ENCODE measurements around the gene WWC1.
"Not testable (repeated sequence)": the region's sequence is repeated elsewhere in the genome, so short reads cannot be mapped to it uniquely, and the experiment has no call there.

The WWC1 gene

GRCh38 chr5:168327451-168327850 is 36.0 kb downstream of the WWC1 start:
- H3K9me3 ChIP-seq (ENCODE audit: insufficient read depth, low read depth, low read length): no peaks in the 10 kb centered on the region
- no peak overlapping the region for H3K27ac ChIP-seq (ENCODE audit: low read length)
- H3K4me3 ChIP-seq (ENCODE audit: low read length): no peak overlapping the region
- peaks cover 40% of the 10 kb centered on the region for H3K4me1 ChIP-seq (ENCODE audit: insufficient read depth, low read length)
- no peak overlapping the region for H3K9ac ChIP-seq (ENCODE audit: low read depth, low read length)
- no peaks in the 10 kb centered on the region for H3K27me3 ChIP-seq (ENCODE audit: insufficient read depth, low read length)
- no peaks in the 10 kb centered on the region for H3K36me3 ChIP-seq (ENCODE audit: insufficient read depth, low read depth, low read length)

- Histone ChIP-seq H3K36me3 (ENCODE audit: insufficient read depth, low read depth, low read length) (no peaks in the 10 kb centered on the region), H3K27ac (ENCODE audit: low read length) (no peak overlapping the region), H3K9ac (ENCODE audit: low read depth, low read length) (no peak overlapping the region), H3K9me3 (ENCODE audit: insufficient read depth, low read depth, low read length) (no peaks in the 10 kb centered on the region), H3K4me1 (ENCODE audit: insufficient read depth, low read length) (peaks cover 41% of the 10 kb centered on the region), H3K4me3 (ENCODE audit: low read length) (no peak overlapping the region), H3K27me3 (ENCODE audit: insufficient read depth, low read length) (no peaks in the 10 kb centered on the region)
These were observed 36.5 kb downstream of the WWC1 start for GRCh38 chr5:168327994-168328393.

- no peaks in the 10 kb centered on the region for H3K36me3 ChIP-seq (ENCODE audit: insufficient read depth, low read depth, low read length)
- peak overlapping the region; percentile 9; the same call in 1 of the 2 replicates for H3K9ac ChIP-seq (ENCODE audit: low read depth, low read length)
- peaks cover 49% of the 10 kb centered on the region for H3K4me1 ChIP-seq (ENCODE audit: insufficient read depth, low read length)
- no peaks in the 10 kb centered on the region for H3K27me3 ChIP-seq (ENCODE audit: insufficient read depth, low read length)
- peak overlapping the region; percentile 39 for H3K4me3 ChIP-seq (ENCODE audit: low read length)
- no peak overlapping the region for H3K27ac ChIP-seq (ENCODE audit: low read length)
- no peaks in the 10 kb centered on the region for H3K9me3 ChIP-seq (ENCODE audit: insufficient read depth, low read depth, low read length)
These were observed 37.4 kb downstream of the WWC1 start for GRCh38 chr5:168328814-168329213.

GRCh38 chr5:168329302-168329701 is 37.9 kb downstream of the WWC1 start:
- Histone ChIP-seq H3K36me3 (ENCODE audit: insufficient read depth, low read depth, low read length) (no peaks in the 10 kb centered on the region), H3K4me3 (ENCODE audit: low read length) (peak overlapping the region; percentile 39), H3K27ac (ENCODE audit: low read length) (peak overlapping the region; percentile 32), H3K4me1 (ENCODE audit: insufficient read depth, low read length) (peaks cover 54% of the 10 kb centered on the region), H3K9me3 (ENCODE audit: insufficient read depth, low read depth, low read length) (no peaks in the 10 kb centered on the region), H3K27me3 (ENCODE audit: insufficient read depth, low read length) (no peaks in the 10 kb centered on the region), H3K9ac (ENCODE audit: low read depth, low read length) (peak overlapping the region; percentile 9; the same call in 1 of the 2 replicates)

- H3K4me3 ChIP-seq (ENCODE audit: low read length): no peak overlapping the region
- H3K9ac ChIP-seq (ENCODE audit: low read depth, low read length): no peak overlapping the region
- no peaks in the 10 kb centered on the region for H3K36me3 ChIP-seq (ENCODE audit: insufficient read depth, low read depth, low read length)
- no peaks in the 10 kb centered on the region for H3K9me3 ChIP-seq (ENCODE audit: insufficient read depth, low read depth, low read length)
- H3K27ac ChIP-seq (ENCODE audit: low read length): no peak overlapping the region
- peaks cover 64% of the 10 kb centered on the region for H3K4me1 ChIP-seq (ENCODE audit: insufficient read depth, low read length)
- no peaks in the 10 kb centered on the region for H3K27me3 ChIP-seq (ENCODE audit: insufficient read depth, low read length)
These were observed 40.6 kb downstream of the WWC1 start for GRCh38 chr5:168332042-168332441.

GRCh38 chr5:168334280-168334679 is 42.8 kb downstream of the WWC1 start:
- Histone ChIP-seq H3K4me3 (ENCODE audit: low read length) (peak overlapping the region; percentile 23; the same call in 1 of the 2 replicates), H3K9ac (ENCODE audit: low read depth, low read length) (peak overlapping the region; percentile 12; the same call in 1 of the 2 replicates), H3K27me3 (ENCODE audit: insufficient read depth, low read length) (no peaks in the 10 kb centered on the region), H3K36me3 (ENCODE audit: insufficient read depth, low read depth, low read length) (no peaks in the 10 kb centered on the region), H3K27ac (ENCODE audit: low read length) (peak overlapping the region; percentile 35), H3K4me1 (ENCODE audit: insufficient read depth, low read length) (peaks cover 52% of the 10 kb centered on the region), H3K9me3 (ENCODE audit: insufficient read depth, low read depth, low read length) (no peaks in the 10 kb centered on the region)

- Histone ChIP-seq H3K27ac (ENCODE audit: low read length) (peak overlapping the region; percentile 35), H3K27me3 (ENCODE audit: insufficient read depth, low read length) (no peaks in the 10 kb centered on the region), H3K9me3 (ENCODE audit: insufficient read depth, low read depth, low read length) (no peaks in the 10 kb centered on the region), H3K36me3 (ENCODE audit: insufficient read depth, low read depth, low read length) (no peaks in the 10 kb centered on the region), H3K4me1 (ENCODE audit: insufficient read depth, low read length) (peaks cover 52% of the 10 kb centered on the region), H3K4me3 (ENCODE audit: low read length) (peak overlapping the region; percentile 33; the same call in 1 of the 2 replicates), H3K9ac (ENCODE audit: low read depth, low read length) (peak overlapping the region; percentile 6; the same call in 1 of the 2 replicates)
These were observed 43.2 kb downstream of the WWC1 start for GRCh38 chr5:168334695-168335094.

- Histone ChIP-seq H3K4me1 (ENCODE audit: insufficient read depth, low read length) (peaks cover 34% of the 10 kb centered on the region), H3K4me3 (ENCODE audit: low read length) (no peak overlapping the region), H3K27me3 (ENCODE audit: insufficient read depth, low read length) (no peaks in the 10 kb centered on the region), H3K36me3 (ENCODE audit: insufficient read depth, low read depth, low read length) (no peaks in the 10 kb centered on the region), H3K9me3 (ENCODE audit: insufficient read depth, low read depth, low read length) (no peaks in the 10 kb centered on the region), H3K27ac (ENCODE audit: low read length) (no peak overlapping the region), H3K9ac (ENCODE audit: low read depth, low read length) (no peak overlapping the region)
These were observed 45.9 kb downstream of the WWC1 start for GRCh38 chr5:168337361-168337760.

GRCh38 chr5:168339109-168339771 is 47.8 kb downstream of the WWC1 start:
- Histone ChIP-seq H3K27ac (ENCODE audit: low read length) (no peak overlapping the region), H3K36me3 (ENCODE audit: insufficient read depth, low read depth, low read length) (0 out of 2 replicates have a peak, but pooled peaks cover 4% of the 10 kb centered on the region), H3K4me1 (ENCODE audit: insufficient read depth, low read length) (peaks cover 26% of the 10 kb centered on the region), H3K9ac (ENCODE audit: low read depth, low read length) (no peak overlapping the region), H3K9me3 (ENCODE audit: insufficient read depth, low read depth, low read length) (no peaks in the 10 kb centered on the region), H3K27me3 (ENCODE audit: insufficient read depth, low read length) (no peaks in the 10 kb centered on the region), H3K4me3 (ENCODE audit: low read length) (no peak overlapping the region)

GRCh38 chr5:168339772-168340140 is 48.3 kb downstream of the WWC1 start:
- H3K36me3 ChIP-seq (ENCODE audit: insufficient read depth, low read depth, low read length); H3K4me3 ChIP-seq (ENCODE audit: low read length); H3K27ac ChIP-seq (ENCODE audit: low read length); H3K9me3 ChIP-seq (ENCODE audit: insufficient read depth, low read depth, low read length); H3K27me3 ChIP-seq (ENCODE audit: insufficient read depth, low read length); H3K9ac ChIP-seq (ENCODE audit: low read depth, low read length): not testable (repeated sequence)
- peaks cover 25% of the 10 kb centered on the region for H3K4me1 ChIP-seq (ENCODE audit: insufficient read depth, low read length)

GRCh38 chr5:168340487-168340886 is 49.0 kb downstream of the WWC1 start:
- Histone ChIP-seq H3K27ac (ENCODE audit: low read length) (no peak overlapping the region), H3K9me3 (ENCODE audit: insufficient read depth, low read depth, low read length) (no peaks in the 10 kb centered on the region), H3K4me3 (ENCODE audit: low read length) (no peak overlapping the region), H3K36me3 (ENCODE audit: insufficient read depth, low read depth, low read length) (0 out of 2 replicates have a peak, but pooled peaks cover 4% of the 10 kb centered on the region), H3K4me1 (ENCODE audit: insufficient read depth, low read length) (peaks cover 21% of the 10 kb centered on the region), H3K27me3 (ENCODE audit: insufficient read depth, low read length) (no peaks in the 10 kb centered on the region), H3K9ac (ENCODE audit: low read depth, low read length) (no peak overlapping the region)

- Histone ChIP-seq H3K36me3 (ENCODE audit: insufficient read depth, low read depth, low read length) (0 out of 2 replicates have a peak, but pooled peaks cover 4% of the 10 kb centered on the region), H3K9ac (ENCODE audit: low read depth, low read length) (no peak overlapping the region), H3K4me3 (ENCODE audit: low read length) (no peak overlapping the region), H3K4me1 (ENCODE audit: insufficient read depth, low read length) (peaks cover 24% of the 10 kb centered on the region), H3K9me3 (ENCODE audit: insufficient read depth, low read depth, low read length) (no peaks in the 10 kb centered on the region), H3K27ac (ENCODE audit: low read length) (no peak overlapping the region), H3K27me3 (ENCODE audit: insufficient read depth, low read length) (no peaks in the 10 kb centered on the region)
These were observed 49.7 kb downstream of the WWC1 start for GRCh38 chr5:168341178-168341577.

Data from iPS-20b (cell line).